K562 (cell line): Measurements from ENCODE around the gene CS.

Experiments used
- BDP1 ChIP-seq: IDR thresholded peaks from 3 replicates; pipeline ENCODE4 v1.6.1; 2011; ENCODE audit not compliant: insufficient read length, insufficient read depth
- CREM ChIP-seq: IDR thresholded peaks from 2 replicates; pipeline ENCODE4 v1.6.1; 2014; ENCODE audit warnings: antibody characterized with exemption, low read depth
- E2F4 ChIP-seq: sonication (generic); formaldehyde crosslinking; IDR thresholded peaks from 2 replicates; pipeline ENCODE4 v1.8.0; 2022; ENCODE audit warnings: mild to moderate bottlenecking, low read depth, missing genetic modification reagents
- ETV1 ChIP-seq: fragments of 450-650 bp; conservative IDR thresholded peaks from 2 replicates; pipeline ENCODE4 v1.6.1; 2016; ENCODE audit warnings: missing genetic modification characterization, control low read depth, low read depth, missing compliant biosample characterization
- HCFC1 ChIP-seq: IDR thresholded peaks from 2 replicates; pipeline ENCODE4 v1.6.1; 2012; ENCODE audit warnings: low read depth, low read length, improper control_type of control experiment
- NR2F6 ChIP-seq: fragments of 450-650 bp; formaldehyde crosslinking; IDR thresholded peaks from 2 replicates; pipeline ENCODE4 v1.4.0; 2020; ENCODE audit warnings: mild to moderate bottlenecking
- PML ChIP-seq: IDR thresholded peaks from 2 replicates; pipeline ENCODE4 v1.6.1; 2012; ENCODE audit warnings: low read length, inconsistent platforms
- ZKSCAN8 ChIP-seq: fragments of 200-800 bp; sonication (Bioruptor generic); IDR thresholded peaks from 2 replicates; pipeline ENCODE4 v1.6.1; 2016; ENCODE audit warnings: missing genetic modification characterization, missing compliant biosample characterization
- TF ChIP-seq, protein P1 (sequence below), 3 experiments: IDR thresholded peaks in 2 of 3; conservative IDR thresholded peaks in 1 of 3; 2 replicates each; pipeline ENCODE4 v1.5.1; 2011 to 2012; ENCODE audit warnings: low read length in 3 of 3, mild to moderate bottlenecking in 3 of 3, control low read depth in 2 of 3, improper control_type of control experiment in 1 of 3, inconsistent platforms in 1 of 3, low read depth in 1 of 3, mixed read lengths in 1 of 3, moderate library complexity in 1 of 3; ENCODE audit not compliant: insufficient read depth in 2 of 3

- TF ChIP-seq BDP1 (no peak), PML (no peak), HCFC1 (no peak), CREM (no peak), E2F4 (CRISPR knock-in tag) (no peak), ZKSCAN8 (CRISPR knock-in tag) (no peak), ETV1 (no peak), NR2F6 (CRISPR knock-in tag) (no peak)
- TF ChIP-seq, protein P1, sequence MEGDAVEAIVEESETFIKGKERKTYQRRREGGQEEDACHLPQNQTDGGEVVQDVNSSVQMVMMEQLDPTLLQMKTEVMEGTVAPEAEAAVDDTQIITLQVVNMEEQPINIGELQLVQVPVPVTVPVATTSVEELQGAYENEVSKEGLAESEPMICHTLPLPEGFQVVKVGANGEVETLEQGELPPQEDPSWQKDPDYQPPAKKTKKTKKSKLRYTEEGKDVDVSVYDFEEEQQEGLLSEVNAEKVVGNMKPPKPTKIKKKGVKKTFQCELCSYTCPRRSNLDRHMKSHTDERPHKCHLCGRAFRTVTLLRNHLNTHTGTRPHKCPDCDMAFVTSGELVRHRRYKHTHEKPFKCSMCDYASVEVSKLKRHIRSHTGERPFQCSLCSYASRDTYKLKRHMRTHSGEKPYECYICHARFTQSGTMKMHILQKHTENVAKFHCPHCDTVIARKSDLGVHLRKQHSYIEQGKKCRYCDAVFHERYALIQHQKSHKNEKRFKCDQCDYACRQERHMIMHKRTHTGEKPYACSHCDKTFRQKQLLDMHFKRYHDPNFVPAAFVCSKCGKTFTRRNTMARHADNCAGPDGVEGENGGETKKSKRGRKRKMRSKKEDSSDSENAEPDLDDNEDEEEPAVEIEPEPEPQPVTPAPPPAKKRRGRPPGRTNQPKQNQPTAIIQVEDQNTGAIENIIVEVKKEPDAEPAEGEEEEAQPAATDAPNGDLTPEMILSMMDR (IDR thresholded peaks at IDR 0.05 in 2 of 3, conservative IDR thresholded peaks at IDR 0.05 in 1 of 3; ENCODE audit: insufficient read depth in 2 of 3, low read depth in 1 of 3, low read length in 3 of 3), result no peak
Measured at GRCh38 chr12:56236091-56236490, 64.0 kb downstream of the CS start.
